H1 (cell line): ENCODE results near the gene PTDSS2. TPM values are rescaled to one million over a fixed set of nuclear protein-coding genes. Genes with fewer than 3 reads are reported as not detected.

Source experiments
- CHD7 ChIP-seq: fragments of 300-600 bp; sonication (generic); IDR thresholded peaks from 2 replicates; pipeline ENCODE4 v1.7.1; 2012; ENCODE audit warnings: low read length, moderate library complexity, mild to moderate bottlenecking, inconsistent platforms; ENCODE audit not compliant: insufficient replicate concordance
- KDM4A ChIP-seq: IDR thresholded peaks from one replicate; pipeline ENCODE4 v1.7.1; 2012; ENCODE audit warnings: low read depth, mild to moderate bottlenecking, moderate library complexity, low read length, inconsistent platforms; ENCODE audit not compliant: severe bottlenecking
- ZNF274 ChIP-seq: IDR thresholded peaks from 2 replicates; pipeline ENCODE4 v1.7.0; 2012; ENCODE audit warnings: low read length, borderline replicate concordance; ENCODE audit errors: extremely low read depth
- polyA plus RNA-seq, 7 experiments: library from polyadenylated mRNA; depleted of rRNA in 3 of 7; stranded (reverse) in 5 of 7; unstranded in 2 of 7; fragments of >200 nt in 5 of 7; fragments of 200-250 nt in 2 of 7; gene quantifications; 1 replicate in 5 of 7; 2 replicates in 1 of 7; 4 replicates in 1 of 7; pipeline versions ENCODE4 v1.2.1 to v1.2.3, GENCODE V29; 2011 to 2013; ENCODE audit warnings: missing spikeins in 2 of 7, mixed read lengths in 2 of 7
- total RNA-seq: library from RNA; stranded (reverse); fragmentation: NEBNext Ultra II Directional; extraction: Animal tissue kit (Norgen Biotek cat#: 25700); gene quantifications from 2 replicates; pipeline ENCODE4 v1.2.1, GENCODE V29; 2021

Gene PTDSS2
- total and polyA plus RNA-seq, 2 of the 8 experiments (the other 6 are each of a cell fraction or from before 2014, with no cell fraction given), result 48.7 to 68.2 TPM

GRCh38 chr11:403021-403760 lies 46.9 kb upstream of the PTDSS2 start (continued):
- TF ChIP-seq CHD7, result no peak
- TF ChIP-seq ZNF274, result no peak
- no peak for TF ChIP-seq KDM4A
